Naive B cell (primary cell): ENCODE results near the gene CORO2B. TPM values are rescaled to one million over a fixed set of nuclear protein-coding genes. Genes with fewer than 3 reads are reported as not detected.

Source experiments
- ATAC-seq, 2 donors: fragments of 150-1000 bp; cut with Tn5 transposase; 2 replicates each; pipeline ENCODE4 v1.10.0; 2021; ENCODE audit warnings: low read depth in 2 of 2, mild to moderate bottlenecking in 2 of 2, moderate library complexity in 2 of 2
- DNase-seq: peaks from one replicate; pipeline ENCODE4 v3.0.0; 2022
- H3K27ac Mint-ChIP-seq, 6 donors: one replicate each; pipeline ENCODE4 v1.8.0; 2020 to 2022; ENCODE audit warnings: mild to moderate bottlenecking in 6 of 6, mixed read lengths in 6 of 6, moderate library complexity in 5 of 6, inconsistent platforms in 2 of 6
- H3K27me3 Mint-ChIP-seq, 3 donors: one replicate each; pipeline ENCODE4 v1.8.0; 2021 to 2022; ENCODE audit warnings: mixed read lengths in 3 of 3, mild to moderate bottlenecking in 1 of 3
- H3K36me3 Mint-ChIP-seq, 2 donors: one replicate each; pipeline ENCODE4 v1.8.0; 2020 to 2022; ENCODE audit warnings: mixed read lengths in 2 of 2, inconsistent platforms in 1 of 2, mild to moderate bottlenecking in 1 of 2
- H3K4me1 Mint-ChIP-seq, 3 donors: one replicate each; pipeline ENCODE4 v1.8.0; 2020 to 2022; ENCODE audit warnings: mixed read lengths in 3 of 3, inconsistent platforms in 1 of 3, mild to moderate bottlenecking in 1 of 3, moderate library complexity in 1 of 3
- H3K4me3 Mint-ChIP-seq, 8 donors: one replicate each; pipeline ENCODE4 v1.8.0; 2020 to 2022; ENCODE audit warnings: mild to moderate bottlenecking in 8 of 8, mixed read lengths in 8 of 8, moderate library complexity in 8 of 8, inconsistent platforms in 2 of 8
- H3K9me3 Mint-ChIP-seq, 7 donors: one replicate each; pipeline ENCODE4 v1.8.0; 2020 to 2022; ENCODE audit warnings: mixed read lengths in 7 of 7, mild to moderate bottlenecking in 5 of 7, inconsistent platforms in 2 of 7, moderate library complexity in 1 of 7
- polyA plus RNA-seq, 6 donors: library from polyadenylated mRNA; unstranded; fragments of 300-500 nt; fragmentation: Illumina TruSeq; gene quantifications; one replicate each; pipeline ENCODE4 v1.2.3, GENCODE V29; 2021; ENCODE audit warnings: low read depth in 6 of 6

CORO2B gene
- polyA plus RNA-seq, 6 donors from 2014 or later, result 3.4 to 11.3 (median 4.8) TPM

GRCh38 chr15:68593341-68593740 is 14.5 kb downstream of the CORO2B start:
- no peaks in the 10 kb centered on the region for H3K36me3 Mint-ChIP-seq
- H3K4me1 Mint-ChIP-seq, result peaks cover 43 to 49% (median 44%) of the 10 kb centered on the region in 3 donors
- ATAC-seq (no peak), DNase-seq (no peak)
- H3K27me3 Mint-ChIP-seq, result no peaks in the 10 kb centered on the region
- H3K4me3 Mint-ChIP-seq, result peak overlapping the region in 5 of 8 donors; percentile 12 to 70 (median 23)
- peaks cover 0 to 2% (median 0%) of the 10 kb centered on the region in 7 donors for H3K9me3 Mint-ChIP-seq
- H3K27ac Mint-ChIP-seq, result peak overlapping the region in 3 of 6 donors; percentile 78 to 92 (median 84)

- H3K4me3 Mint-ChIP-seq, result peak overlapping the region in 7 of 8 donors; percentile 0 to 70 (median 38)
- H3K36me3 Mint-ChIP-seq, result no peaks in the 10 kb centered on the region
- no peaks in the 10 kb centered on the region for H3K27me3 Mint-ChIP-seq
- peaks cover 42 to 49% (median 47%) of the 10 kb centered on the region in 3 donors for H3K4me1 Mint-ChIP-seq
- peak; percentile 70 to 91 for ATAC-seq
- peak overlapping the region in 4 of 6 donors; percentile 70 to 92 (median 81) for H3K27ac Mint-ChIP-seq
- H3K9me3 Mint-ChIP-seq, result peaks cover 0 to 2% (median 0%) of the 10 kb centered on the region in 7 donors
- peak; percentile 23 for DNase-seq
Measured at GRCh38 chr15:68593828-68594532, 15.2 kb downstream of the CORO2B start.

GRCh38 chr15:68594533-68595259 is 15.9 kb downstream of the CORO2B start:
- DNase-seq (no peak), ATAC-seq (no peak)
- Mint-ChIP-seq H3K36me3 (no peaks in the 10 kb centered on the region), H3K27ac (peak overlapping the region in 1 of 6 donors; percentile 47), H3K4me1 (peaks cover 42 to 52% (median 48%) of the 10 kb centered on the region in 3 donors), H3K4me3 (peak overlapping the region in 3 of 8 donors; percentile 12 to 40 (median 22)), H3K9me3 (peaks cover 0 to 2% (median 0%) of the 10 kb centered on the region in 7 donors), H3K27me3 (no peaks in the 10 kb centered on the region)

GRCh38 chr15:68595260-68595564 is 16.4 kb downstream of the CORO2B start:
- DNase-seq (no peak), ATAC-seq (no peak)
- Mint-ChIP-seq H3K4me1 (peaks cover 45 to 56% (median 49%) of the 10 kb centered on the region in 3 donors), H3K27me3 (no peaks in the 10 kb centered on the region), H3K36me3 (no peaks in the 10 kb centered on the region), H3K27ac (no peak overlapping the region), H3K9me3 (peaks cover 0 to 2% (median 0%) of the 10 kb centered on the region in 7 donors), H3K4me3 (no peak overlapping the region)

GRCh38 chr15:68595761-68596160 is 17.0 kb downstream of the CORO2B start:
- Mint-ChIP-seq H3K27me3 (no peaks in the 10 kb centered on the region), H3K9me3 (peaks cover 0 to 2% (median 0%) of the 10 kb centered on the region in 7 donors), H3K4me3 (peak overlapping the region in 1 of 8 donors; percentile 0), H3K36me3 (no peaks in the 10 kb centered on the region), H3K27ac (no peak overlapping the region), H3K4me1 (peaks cover 49 to 55% (median 50%) of the 10 kb centered on the region in 3 donors)
- DNase-seq (no peak), ATAC-seq (no peak)

- H3K9me3 Mint-ChIP-seq, result peaks cover 0 to 2% (median 0%) of the 10 kb centered on the region in 7 donors
- H3K4me1 Mint-ChIP-seq, result peaks cover 49 to 52% (median 51%) of the 10 kb centered on the region in 3 donors
- H3K27ac Mint-ChIP-seq, result peak overlapping the region in 3 of 6 donors; percentile 10 to 69 (median 33)
- ATAC-seq (no peak), DNase-seq (no peak)
- H3K36me3 Mint-ChIP-seq, result no peaks in the 10 kb centered on the region
- peak overlapping the region in 1 of 8 donors; percentile 60 for H3K4me3 Mint-ChIP-seq
- H3K27me3 Mint-ChIP-seq, result no peaks in the 10 kb centered on the region
Measured at GRCh38 chr15:68596691-68597090, 17.9 kb downstream of the CORO2B start.

GRCh38 chr15:68597581-68597980 is 18.8 kb downstream of the CORO2B start:
- H3K27ac Mint-ChIP-seq, result peak overlapping the region in 1 of 6 donors; percentile 63
- ATAC-seq (no peak), DNase-seq (no peak)
- H3K4me1 Mint-ChIP-seq, result peaks cover 50 to 57% (median 54%) of the 10 kb centered on the region in 3 donors
- H3K36me3 Mint-ChIP-seq, result no peaks in the 10 kb centered on the region
- H3K9me3 Mint-ChIP-seq, result no peaks in the 10 kb centered on the region
- H3K27me3 Mint-ChIP-seq, result no peaks in the 10 kb centered on the region
- H3K4me3 Mint-ChIP-seq, result peak overlapping the region in 3 of 8 donors; percentile 7 to 40 (median 29)

GRCh38 chr15:68598171-68599152 is 19.7 kb downstream of the CORO2B start:
- H3K4me3 Mint-ChIP-seq, result peak overlapping the region in 1 of 8 donors; percentile 12
- peak overlapping the region in 3 of 6 donors; percentile 47 to 84 (median 62) for H3K27ac Mint-ChIP-seq
- DNase-seq (no peak), ATAC-seq (no peak)
- no peaks in the 10 kb centered on the region for H3K27me3 Mint-ChIP-seq
- no peaks in the 10 kb centered on the region for H3K36me3 Mint-ChIP-seq
- no peaks in the 10 kb centered on the region for H3K9me3 Mint-ChIP-seq
- peaks cover 53 to 59% (median 57%) of the 10 kb centered on the region in 3 donors for H3K4me1 Mint-ChIP-seq

GRCh38 chr15:68599153-68599545 is 20.4 kb downstream of the CORO2B start:
- Mint-ChIP-seq H3K27me3 (no peaks in the 10 kb centered on the region), H3K9me3 (no peaks in the 10 kb centered on the region), H3K4me3 (no peak overlapping the region), H3K36me3 (no peaks in the 10 kb centered on the region), H3K4me1 (peaks cover 46 to 53% (median 53%) of the 10 kb centered on the region in 3 donors), H3K27ac (peak overlapping the region in 2 of 6 donors; percentile 44 to 84)
- no peak for ATAC-seq
- DNase-seq, result no peak

GRCh38 chr15:68599560-68600071 is 20.8 kb downstream of the CORO2B start:
- no peak for ATAC-seq
- no peak for DNase-seq
- H3K4me1 Mint-ChIP-seq, result peaks cover 42 to 53% (median 53%) of the 10 kb centered on the region in 3 donors
- no peaks in the 10 kb centered on the region for H3K27me3 Mint-ChIP-seq
- H3K27ac Mint-ChIP-seq, result peak overlapping the region in 1 of 6 donors; percentile 57
- peak overlapping the region in 1 of 8 donors; percentile 55 for H3K4me3 Mint-ChIP-seq
- H3K9me3 Mint-ChIP-seq, result no peaks in the 10 kb centered on the region
- no peaks in the 10 kb centered on the region for H3K36me3 Mint-ChIP-seq

- DNase-seq (no peak), ATAC-seq (no peak)
- H3K27me3 Mint-ChIP-seq, result no peaks in the 10 kb centered on the region
- H3K9me3 Mint-ChIP-seq, result peaks cover 0 to 2% (median 0%) of the 10 kb centered on the region in 7 donors
- H3K36me3 Mint-ChIP-seq, result peaks cover 0 to 1% of the 10 kb centered on the region in 2 donors
- H3K4me3 Mint-ChIP-seq, result peak overlapping the region in 2 of 8 donors; percentile 9 to 35
- peak overlapping the region in 3 of 6 donors; percentile 16 to 85 (median 84) for H3K27ac Mint-ChIP-seq
- H3K4me1 Mint-ChIP-seq, result peaks cover 37 to 57% (median 46%) of the 10 kb centered on the region in 3 donors
Measured at GRCh38 chr15:68601206-68602197, 22.7 kb downstream of the CORO2B start.
